ENCODE data around the gene JAM3. TPM values are rescaled to one million over a fixed set of nuclear protein-coding genes. Genes with fewer than 3 reads are reported as not detected.

The JAM3 gene
- total RNA-seq, 1 donor from 2014 or later: 65.8 TPM

DNA sequence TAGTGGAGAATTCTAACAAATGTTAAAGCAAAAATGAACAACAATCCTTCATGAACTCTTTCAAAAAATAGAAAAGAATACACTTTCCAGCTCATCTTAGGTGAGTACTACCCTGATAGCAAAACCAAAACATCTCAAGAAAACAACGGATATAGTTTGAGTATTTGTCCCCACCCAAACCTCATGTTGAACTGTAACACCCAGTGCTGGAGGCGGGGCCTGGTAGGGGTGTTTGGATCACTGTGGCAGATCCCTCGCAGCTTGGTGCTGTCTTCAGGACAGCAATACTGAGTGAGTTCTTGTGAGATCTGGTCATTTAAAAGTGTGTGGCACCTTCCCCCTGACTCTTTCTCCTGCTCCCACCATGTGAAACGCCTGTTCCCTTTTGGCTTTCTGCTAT lies 127.9 kb downstream of the JAM3 start:
- Histone ChIP-seq H3K4me3 (ENCODE audit: low read length in 3 of 3) (no peak overlapping the region), H3K27ac (ENCODE audit: low read depth, low read length) (no peak overlapping the region), H3K4me1 (ENCODE audit: control insufficient read depth in 3 of 3, insufficient read depth in 3 of 3, low read length in 3 of 3) (no peaks in the 10 kb centered on the region), H3K27me3 (ENCODE audit: control insufficient read depth in 3 of 3, insufficient read depth in 3 of 3, low read length in 3 of 3) (no peaks in the 10 kb centered on the region), H3K9ac (ENCODE audit: low read depth in 1 of 3, low read length in 3 of 3) (no peak overlapping the region), H3K36me3 (ENCODE audit: control insufficient read depth in 3 of 3, insufficient read depth in 3 of 3, low read length in 3 of 3) (peaks cover 16 to 34% (median 19%) of the 10 kb centered on the region in 3 donors), H3K9me3 (ENCODE audit: control insufficient read depth in 3 of 3, low read length in 3 of 3) (no peaks in the 10 kb centered on the region)

DNA sequence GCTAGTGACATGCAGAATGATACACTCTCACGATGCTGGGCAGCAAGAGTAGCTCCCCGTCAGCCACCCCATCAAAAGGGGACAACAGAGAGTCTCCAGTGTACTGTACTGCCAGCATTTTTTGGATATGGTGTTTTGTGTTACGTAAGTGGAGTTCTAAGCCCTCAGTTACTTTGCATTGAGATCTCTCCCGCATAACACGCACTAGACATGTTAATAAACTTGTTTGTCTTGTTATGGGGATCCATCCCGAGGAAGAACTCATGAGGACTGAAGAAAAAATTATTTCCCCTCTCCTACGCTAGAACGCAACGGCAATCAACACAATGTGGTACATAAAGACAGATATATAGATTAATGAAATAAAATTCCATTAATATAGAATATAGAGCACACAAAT lies 130.7 kb downstream of the JAM3 start:
- H3K9me3 ChIP-seq (ENCODE audit: control insufficient read depth in 3 of 3, low read length in 3 of 3): no peaks in the 10 kb centered on the region
- H3K36me3 ChIP-seq (ENCODE audit: control insufficient read depth in 3 of 3, insufficient read depth in 3 of 3, low read length in 3 of 3): peaks cover 18 to 34% (median 25%) of the 10 kb centered on the region in 3 donors
- H3K27me3 ChIP-seq (ENCODE audit: control insufficient read depth in 3 of 3, insufficient read depth in 3 of 3, low read length in 3 of 3): no peaks in the 10 kb centered on the region
- H3K9ac ChIP-seq (ENCODE audit: low read depth in 1 of 3, low read length in 3 of 3): no peak overlapping the region
- no peak overlapping the region for H3K4me3 ChIP-seq (ENCODE audit: low read length in 3 of 3)
- H3K4me1 ChIP-seq (ENCODE audit: control insufficient read depth in 3 of 3, insufficient read depth in 3 of 3, low read length in 3 of 3): no peaks in the 10 kb centered on the region
- no peak overlapping the region for H3K27ac ChIP-seq (ENCODE audit: low read depth, low read length)

DNA sequence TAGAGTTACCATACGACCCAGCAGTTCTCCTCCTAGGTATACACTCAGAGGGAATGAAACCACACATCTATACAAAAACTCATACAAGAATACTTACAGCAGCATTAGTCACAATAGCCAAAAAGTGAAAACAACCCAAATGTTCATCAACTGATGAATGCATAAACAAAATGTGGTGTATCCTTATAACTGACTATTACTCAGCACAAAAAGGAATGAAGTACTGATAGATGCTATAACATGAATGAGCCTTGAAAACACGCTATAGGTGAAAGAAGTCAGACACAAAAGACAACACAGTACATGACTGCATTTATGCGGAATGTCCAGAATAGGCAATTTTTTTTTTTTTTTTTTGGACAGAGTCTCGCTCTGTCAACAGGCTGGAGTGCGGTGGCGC lies 131.8 kb downstream of the JAM3 start:
- H3K36me3 ChIP-seq (ENCODE audit: control insufficient read depth in 3 of 3, insufficient read depth in 3 of 3, low read length in 3 of 3): peaks cover 18 to 39% (median 29%) of the 10 kb centered on the region in 3 donors
- no peaks in the 10 kb centered on the region for H3K9me3 ChIP-seq (ENCODE audit: control insufficient read depth in 3 of 3, low read length in 3 of 3)
- H3K9ac ChIP-seq (ENCODE audit: low read depth in 1 of 3, low read length in 3 of 3): no peak overlapping the region
- H3K4me1 ChIP-seq (ENCODE audit: control insufficient read depth in 3 of 3, insufficient read depth in 3 of 3, low read length in 3 of 3): no peaks in the 10 kb centered on the region
- H3K27ac ChIP-seq (ENCODE audit: low read depth, low read length): no peak overlapping the region
- H3K27me3 ChIP-seq (ENCODE audit: control insufficient read depth in 3 of 3, insufficient read depth in 3 of 3, low read length in 3 of 3): no peaks in the 10 kb centered on the region
- no peak overlapping the region for H3K4me3 ChIP-seq (ENCODE audit: low read length in 3 of 3)

Other genes starting within 250 kb of the JAM3 start
- gene SPATA19, start 223.6 kb upstream of the JAM3 start, total RNA-seq: not detected
- gene IGSF9B, start 112.1 kb upstream of the JAM3 start, total RNA-seq: 4.7 TPM
- gene NCAPD3, start 154.9 kb downstream of the JAM3 start, total RNA-seq: 11.0 TPM
- 19.8 TPM for gene VPS26B, start 155.6 kb downstream of the JAM3 start, total RNA-seq
- gene THYN1, start 184.3 kb downstream of the JAM3 start, total RNA-seq: 31.3 TPM
- 13.0 TPM for gene ACAD8, start 184.5 kb downstream of the JAM3 start, total RNA-seq
- gene GLB1L3, start 207.3 kb downstream of the JAM3 start, total RNA-seq: not detected